Skeletal muscle tissue (tissue), 4 donors: ENCODE data around the gene LRRC3. TPM values are rescaled to one million over a fixed set of nuclear protein-coding genes. Genes with fewer than 3 reads are reported as not detected.

Experiments
- H3K27ac ChIP-seq: one replicate; pipeline ENCODE4 v1.7.0; 2013; ENCODE audit warnings: mild to moderate bottlenecking, low read depth, low read length, inconsistent platforms
- H3K27me3 ChIP-seq, 3 donors: one replicate each; pipeline ENCODE4 v1.7.0; 2013; ENCODE audit warnings: low read length in 3 of 3; ENCODE audit not compliant: control insufficient read depth in 3 of 3, insufficient read depth in 3 of 3
- H3K36me3 ChIP-seq, 3 donors: one replicate each; pipeline ENCODE4 v1.7.0; 2013; ENCODE audit warnings: low read length in 3 of 3; ENCODE audit not compliant: control insufficient read depth in 3 of 3, insufficient read depth in 3 of 3
- H3K4me1 ChIP-seq, 3 donors: one replicate each; pipeline ENCODE4 v1.7.0; 2013; ENCODE audit warnings: low read length in 3 of 3, mild to moderate bottlenecking in 3 of 3; ENCODE audit not compliant: control insufficient read depth in 3 of 3, insufficient read depth in 3 of 3
- H3K4me3 ChIP-seq, 3 donors: one replicate each; pipeline ENCODE4 v1.7.0; 2013; ENCODE audit warnings: low read length in 3 of 3
- H3K9ac ChIP-seq, 3 donors: one replicate each; pipeline ENCODE4 v1.7.0; 2013; ENCODE audit warnings: low read length in 3 of 3, mild to moderate bottlenecking in 3 of 3, moderate library complexity in 2 of 3, low read depth in 1 of 3
- H3K9me3 ChIP-seq, 3 donors: one replicate each; pipeline ENCODE4 v1.7.0; 2013; ENCODE audit warnings: low read length in 3 of 3; ENCODE audit not compliant: control insufficient read depth in 3 of 3
- total RNA-seq: library from RNA; depleted of rRNA; stranded (reverse); fragments of >200 nt; gene quantifications from one replicate; pipeline ENCODE4 v1.2.3, GENCODE V29; 2014
- donor health status: Osteomylitis.

LRRC3 gene
- total RNA-seq, 1 donor from 2014 or later, result 0.52 TPM

DNA sequence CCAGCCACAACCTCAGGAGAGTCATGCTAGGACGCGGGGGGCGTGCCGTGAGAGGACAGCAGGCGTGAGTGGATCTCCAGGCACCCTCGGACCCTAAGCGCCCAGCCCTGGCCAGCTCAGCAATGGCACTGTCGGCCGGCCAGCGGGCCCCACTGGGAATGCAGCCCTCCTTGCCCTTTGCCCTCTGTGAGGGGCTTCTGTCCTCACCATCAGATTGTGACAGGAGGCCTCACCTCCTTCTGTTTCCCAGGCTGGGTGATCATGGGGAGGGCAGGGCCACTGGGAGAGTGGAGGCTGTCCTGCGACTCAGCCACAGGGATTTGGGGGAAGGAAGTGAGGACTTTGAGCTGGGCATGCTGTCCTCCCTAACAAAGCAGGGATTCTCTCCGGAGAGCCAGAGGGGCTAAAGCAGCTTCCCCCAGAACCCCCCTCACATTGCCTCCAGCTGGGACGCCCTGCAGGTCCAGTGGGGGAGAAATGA lies 6.6 kb upstream of the LRRC3 start:
- no peaks in the 10 kb centered on the region for H3K9me3 ChIP-seq
- no peaks in the 10 kb centered on the region for H3K36me3 ChIP-seq
- no peak overlapping the region for H3K4me3 ChIP-seq
- H3K4me1 ChIP-seq, result no peaks in the 10 kb centered on the region
- no peak overlapping the region for H3K27ac ChIP-seq
- no peak overlapping the region for H3K9ac ChIP-seq
- H3K27me3 ChIP-seq, result peaks cover 22 to 38% (median 25%) of the 10 kb centered on the region in 3 donors

DNA sequence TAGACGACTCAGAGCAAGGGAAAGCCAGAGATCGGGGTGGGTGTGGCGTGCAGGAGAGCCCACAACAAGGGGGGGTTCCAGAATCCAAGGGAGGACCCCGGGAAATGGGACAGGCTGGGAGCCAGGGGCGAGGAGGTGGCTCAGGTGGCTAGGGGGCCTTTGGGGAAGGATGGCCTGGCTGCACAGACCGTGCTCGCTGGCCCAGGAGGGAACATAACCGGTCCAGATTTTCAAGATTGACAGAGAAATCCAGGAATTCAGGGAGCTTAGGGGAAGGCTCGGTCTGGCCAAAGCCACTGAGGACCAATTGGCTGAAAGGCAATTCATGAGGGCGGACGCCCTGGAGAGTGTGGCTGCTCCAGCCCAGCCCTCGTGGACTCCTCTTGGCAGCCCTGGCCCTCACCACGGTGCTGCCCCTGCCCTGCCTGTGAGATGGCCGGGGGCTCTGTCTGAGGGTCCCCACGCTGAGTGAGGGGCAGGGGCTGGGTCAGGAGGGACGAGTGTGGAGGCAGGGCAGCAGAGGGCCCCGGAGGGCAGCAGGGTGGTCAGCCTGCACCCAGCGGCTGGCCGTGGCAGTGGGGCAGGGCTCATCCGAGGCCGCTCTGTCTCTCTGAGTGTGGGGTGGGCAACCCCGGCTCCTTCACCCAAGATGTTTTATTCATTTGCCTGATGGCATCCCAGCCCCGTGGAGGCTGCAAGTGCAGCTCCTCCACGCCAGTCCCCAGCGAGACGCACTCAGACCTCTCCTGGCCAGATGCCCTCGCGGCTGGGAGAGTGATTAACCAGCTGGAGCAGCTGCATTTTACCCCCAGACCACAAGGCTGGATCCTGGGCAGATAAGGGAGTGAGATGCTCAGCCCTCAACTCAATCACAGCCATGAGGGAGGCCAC lies 5.6 kb upstream of the LRRC3 start:
- Histone ChIP-seq H3K27ac (no peak overlapping the region), H3K9me3 (peaks cover 0 to under 1% (median 0%) of the 10 kb centered on the region in 3 donors)

DNA sequence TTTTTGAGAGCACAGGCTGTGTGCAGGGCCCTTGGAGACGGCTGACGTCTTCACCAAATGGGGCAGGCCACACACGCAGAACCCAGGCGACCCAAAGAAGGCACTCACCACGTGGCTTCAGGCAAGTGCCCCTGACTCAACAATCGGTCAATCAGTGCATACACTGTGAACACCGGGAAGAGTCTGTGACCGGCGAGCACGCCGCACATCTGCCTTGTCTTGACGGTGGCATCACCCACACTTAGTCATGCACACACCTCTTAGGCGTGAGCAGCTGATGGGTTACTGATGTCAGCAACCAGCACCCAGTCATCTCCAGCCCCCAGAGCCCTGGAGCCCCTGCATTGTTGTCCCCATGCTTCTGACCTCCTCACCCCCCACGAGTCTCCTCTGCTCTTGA lies 4.9 kb upstream of the LRRC3 start:
- Histone ChIP-seq H3K27ac (no peak overlapping the region), H3K27me3 (peaks cover 22 to 32% (median 29%) of the 10 kb centered on the region in 3 donors), H3K4me3 (no peak overlapping the region), H3K9ac (no peak overlapping the region), H3K4me1 (no peaks in the 10 kb centered on the region), H3K36me3 (no peaks in the 10 kb centered on the region), H3K9me3 (peaks cover 0 to 2% (median 0%) of the 10 kb centered on the region in 3 donors)

More for the DNA sequence above, 5.6 kb upstream of the LRRC3 start:
- H3K27me3 ChIP-seq, result peaks cover 22 to 32% (median 28%) of the 10 kb centered on the region in 3 donors
- no peak overlapping the region for H3K9ac ChIP-seq
- no peak overlapping the region for H3K4me3 ChIP-seq
- no peaks in the 10 kb centered on the region for H3K4me1 ChIP-seq
- no peaks in the 10 kb centered on the region for H3K36me3 ChIP-seq

DNA sequence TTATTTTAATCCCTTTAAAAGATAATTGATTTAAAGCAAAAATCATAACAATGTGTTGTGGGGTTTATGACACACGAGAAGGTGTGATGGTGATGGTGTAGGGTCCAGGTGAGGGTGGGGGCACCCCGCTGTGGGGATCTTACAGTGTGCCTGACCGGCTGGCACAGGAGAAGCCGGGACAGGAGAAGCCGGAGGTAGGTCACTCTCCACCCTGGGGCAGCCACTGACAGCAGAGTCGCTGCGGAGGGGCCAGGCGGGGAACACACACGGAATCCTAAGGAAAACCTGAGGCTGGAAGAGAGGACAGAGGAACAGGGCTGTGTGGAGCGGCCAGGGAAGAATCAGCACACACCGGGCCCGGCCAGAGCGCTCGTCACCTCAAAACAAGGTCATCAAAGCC lies 4.3 kb upstream of the LRRC3 start:
- Histone ChIP-seq H3K27me3 (peaks cover 22 to 33% (median 32%) of the 10 kb centered on the region in 3 donors), H3K36me3 (no peaks in the 10 kb centered on the region), H3K27ac (no peak overlapping the region), H3K4me1 (peaks cover 0 to under 1% (median under 1%) of the 10 kb centered on the region in 3 donors), H3K4me3 (no peak overlapping the region), H3K9ac (no peak overlapping the region), H3K9me3 (peaks cover 0 to 2% (median 0%) of the 10 kb centered on the region in 3 donors)

DNA sequence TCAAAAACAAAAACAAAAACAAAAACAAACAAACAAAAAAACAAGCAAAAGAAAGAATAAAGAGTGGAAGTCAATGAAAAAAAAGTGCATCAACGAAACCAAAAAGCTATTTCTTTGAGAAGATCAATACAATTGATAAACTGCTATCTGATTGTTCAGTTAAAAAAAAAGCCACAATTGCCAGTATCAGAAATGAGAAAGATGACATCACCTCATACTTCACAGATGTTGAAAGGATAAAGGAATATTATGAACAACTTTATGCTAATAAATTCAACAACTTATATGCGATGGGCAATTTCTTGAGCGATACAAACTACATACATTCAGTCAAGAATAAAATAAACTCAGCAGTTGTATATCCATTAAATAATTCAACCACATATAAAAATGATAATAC lies 2.2 kb upstream of the LRRC3 start:
- Histone ChIP-seq H3K9ac (no peak overlapping the region), H3K4me3 (no peak overlapping the region), H3K27ac (no peak overlapping the region), H3K36me3 (peaks cover 0 to 2% (median 0%) of the 10 kb centered on the region in 3 donors), H3K9me3 (peaks cover 0 to 2% (median 0%) of the 10 kb centered on the region in 3 donors), H3K4me1 (peaks cover 0 to 4% (median 2%) of the 10 kb centered on the region in 3 donors), H3K27me3 (peaks cover 38 to 43% (median 41%) of the 10 kb centered on the region in 3 donors)

DNA sequence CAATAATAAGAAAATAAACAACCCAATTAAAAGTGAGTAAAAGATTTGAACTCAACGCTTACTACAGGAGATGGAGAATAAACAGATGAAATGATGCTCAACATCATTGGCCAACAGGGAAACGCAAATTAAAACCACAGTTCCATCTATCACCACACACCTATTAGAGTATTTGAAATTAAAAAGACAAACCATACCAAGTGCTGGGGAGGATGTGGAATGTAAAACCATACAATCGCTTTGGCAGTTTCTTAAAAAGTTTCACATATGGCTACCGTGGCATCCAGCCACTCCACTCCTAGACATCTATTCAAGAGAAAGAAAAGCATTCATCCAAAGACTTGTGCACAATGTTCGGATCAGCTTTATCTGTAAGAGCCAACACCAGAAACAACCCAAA lies 1.3 kb upstream of the LRRC3 start:
- Histone ChIP-seq H3K9ac (no peak overlapping the region), H3K4me1 (peaks cover 0 to 4% (median 2%) of the 10 kb centered on the region in 3 donors), H3K4me3 (no peak overlapping the region), H3K36me3 (peaks cover 0 to 2% (median 0%) of the 10 kb centered on the region in 3 donors), H3K27ac (no peak overlapping the region), H3K9me3 (peaks cover 0 to 2% (median 0%) of the 10 kb centered on the region in 3 donors), H3K27me3 (peaks cover 28 to 36% (median 31%) of the 10 kb centered on the region in 3 donors)

DNA sequence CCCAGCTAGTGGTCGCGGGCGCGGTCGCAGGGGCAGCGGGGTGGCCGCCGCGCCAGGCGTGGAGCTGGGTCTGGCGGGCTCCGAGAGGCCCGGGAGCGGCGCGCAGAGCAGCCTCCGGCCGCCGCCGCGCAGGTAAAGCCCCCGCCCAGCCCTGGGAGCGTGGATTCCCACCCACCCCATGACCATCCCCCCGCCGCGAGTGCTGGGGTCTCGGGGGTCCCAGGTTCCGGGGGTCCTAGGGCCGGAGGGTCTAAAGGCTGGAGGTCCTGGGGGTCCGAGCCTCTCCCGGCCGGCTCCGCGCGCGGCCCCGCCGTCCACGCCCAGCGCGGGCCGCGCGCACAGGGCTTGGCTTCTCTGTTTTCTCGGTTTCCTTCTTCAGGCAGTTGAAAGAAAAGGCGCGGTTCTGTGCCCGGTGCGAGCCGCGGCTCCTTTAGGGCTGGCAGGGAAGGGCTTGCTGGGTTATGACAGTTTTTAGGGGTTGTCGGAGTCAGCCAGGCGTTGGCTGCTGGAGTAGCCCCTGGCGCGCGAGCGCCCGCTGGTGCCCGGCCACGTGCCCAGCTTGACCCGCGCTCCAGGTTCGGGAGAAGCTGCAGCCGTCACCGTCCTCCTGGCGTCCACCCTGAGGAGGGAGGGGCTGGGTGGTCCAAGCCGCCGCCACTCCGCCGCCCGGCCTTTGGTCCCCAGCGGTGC lies 359 bp downstream of the LRRC3 start:
- no peak overlapping the region for H3K27ac ChIP-seq
- peaks cover 0 to 2% (median 0%) of the 10 kb centered on the region in 3 donors for H3K9me3 ChIP-seq
- peaks cover 0 to 2% (median 0%) of the 10 kb centered on the region in 3 donors for H3K36me3 ChIP-seq
- peak overlapping the region in 2 of 3 donors; percentile 45 to 60 for H3K4me3 ChIP-seq
- peaks cover 0 to 4% (median 2%) of the 10 kb centered on the region in 3 donors for H3K4me1 ChIP-seq
- peak overlapping the region in 1 of 3 donors; percentile 8 for H3K9ac ChIP-seq
- H3K27me3 ChIP-seq, result peaks cover 16 to 23% (median 17%) of the 10 kb centered on the region in 3 donors

DNA sequence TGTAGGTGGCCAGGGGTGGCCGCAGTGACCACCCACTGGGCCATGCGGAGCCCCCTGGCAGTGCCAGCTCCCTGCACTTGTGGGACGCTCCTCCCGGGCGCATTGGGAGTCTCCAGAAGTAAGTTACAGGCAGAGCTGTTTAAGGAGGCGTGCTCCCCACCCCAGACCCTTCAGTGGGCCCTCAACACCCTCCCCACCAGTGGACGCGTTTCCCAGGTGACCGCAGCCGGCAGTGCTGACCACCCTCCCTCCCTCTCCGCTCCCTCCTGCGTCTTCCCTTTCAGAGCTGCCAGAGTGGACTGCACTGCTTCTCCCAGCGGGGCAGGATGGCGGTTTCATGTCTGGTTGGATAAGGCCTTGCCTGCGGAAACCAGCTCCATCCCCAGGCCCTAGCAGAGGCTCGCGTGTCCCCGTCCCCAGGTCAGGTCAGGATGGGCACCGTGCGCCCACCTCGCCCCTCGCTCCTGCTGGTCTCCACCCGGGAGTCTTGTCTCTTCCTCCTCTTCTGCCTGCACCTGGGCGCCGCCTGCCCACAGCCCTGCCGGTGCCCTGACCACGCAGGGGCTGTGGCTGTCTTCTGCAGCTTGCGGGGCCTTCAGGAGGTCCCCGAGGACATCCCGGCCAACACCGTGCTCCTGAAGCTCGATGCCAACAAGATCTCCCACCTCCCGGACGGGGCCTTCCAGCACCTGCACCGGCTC lies 1.1 kb downstream of the LRRC3 start:
- Histone ChIP-seq H3K36me3 (peaks cover 0 to 2% (median 0%) of the 10 kb centered on the region in 3 donors), H3K27me3 (peaks cover 13 to 20% (median 16%) of the 10 kb centered on the region in 3 donors), H3K4me3 (peak overlapping the region in 1 of 3 donors; percentile 6), H3K9me3 (peaks cover 0 to 2% (median 0%) of the 10 kb centered on the region in 3 donors), H3K4me1 (peaks cover 2 to 6% (median 5%) of the 10 kb centered on the region in 3 donors), H3K27ac (no peak overlapping the region), H3K9ac (no peak overlapping the region)

DNA sequence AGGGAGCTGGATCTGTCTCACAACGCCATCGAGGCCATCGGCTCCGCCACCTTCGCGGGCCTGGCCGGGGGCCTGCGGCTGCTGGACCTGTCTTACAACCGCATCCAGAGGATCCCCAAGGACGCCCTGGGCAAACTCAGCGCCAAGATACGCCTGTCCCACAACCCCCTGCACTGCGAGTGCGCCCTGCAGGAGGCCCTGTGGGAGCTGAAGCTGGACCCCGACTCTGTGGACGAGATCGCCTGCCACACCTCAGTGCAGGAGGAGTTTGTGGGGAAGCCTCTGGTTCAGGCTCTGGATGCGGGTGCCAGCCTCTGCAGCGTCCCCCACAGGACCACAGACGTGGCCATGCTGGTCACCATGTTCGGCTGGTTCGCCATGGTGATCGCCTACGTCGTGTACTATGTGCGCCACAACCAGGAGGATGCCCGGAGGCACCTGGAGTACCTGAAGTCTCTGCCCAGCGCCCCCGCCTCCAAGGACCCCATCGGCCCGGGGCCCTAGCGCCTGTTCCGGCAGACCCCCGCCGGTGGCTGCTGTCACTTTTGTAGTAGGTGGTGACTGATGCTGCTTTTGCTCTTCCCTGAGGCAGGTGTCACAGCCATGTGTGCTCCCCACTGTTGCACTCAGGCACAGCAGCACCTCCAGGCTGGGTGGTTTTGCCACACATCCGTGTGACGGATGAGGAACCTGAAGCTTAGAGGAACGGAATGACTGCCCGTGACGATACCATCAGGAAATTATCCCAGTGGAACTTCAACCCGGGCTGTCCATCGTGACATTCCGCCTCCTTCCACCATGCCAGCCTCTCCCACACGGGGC lies 1.8 kb downstream of the LRRC3 start:
- Histone ChIP-seq H3K27ac (no peak overlapping the region), H3K27me3 (peaks cover 12 to 18% (median 16%) of the 10 kb centered on the region in 3 donors), H3K4me1 (peaks cover 2 to 14% (median 13%) of the 10 kb centered on the region in 3 donors), H3K9me3 (peaks cover 0 to 2% (median 0%) of the 10 kb centered on the region in 3 donors), H3K36me3 (peaks cover 0 to 2% (median 0%) of the 10 kb centered on the region in 3 donors), H3K9ac (no peak overlapping the region), H3K4me3 (no peak overlapping the region)
